ENCODE results near the gene GRK2.

DNA sequence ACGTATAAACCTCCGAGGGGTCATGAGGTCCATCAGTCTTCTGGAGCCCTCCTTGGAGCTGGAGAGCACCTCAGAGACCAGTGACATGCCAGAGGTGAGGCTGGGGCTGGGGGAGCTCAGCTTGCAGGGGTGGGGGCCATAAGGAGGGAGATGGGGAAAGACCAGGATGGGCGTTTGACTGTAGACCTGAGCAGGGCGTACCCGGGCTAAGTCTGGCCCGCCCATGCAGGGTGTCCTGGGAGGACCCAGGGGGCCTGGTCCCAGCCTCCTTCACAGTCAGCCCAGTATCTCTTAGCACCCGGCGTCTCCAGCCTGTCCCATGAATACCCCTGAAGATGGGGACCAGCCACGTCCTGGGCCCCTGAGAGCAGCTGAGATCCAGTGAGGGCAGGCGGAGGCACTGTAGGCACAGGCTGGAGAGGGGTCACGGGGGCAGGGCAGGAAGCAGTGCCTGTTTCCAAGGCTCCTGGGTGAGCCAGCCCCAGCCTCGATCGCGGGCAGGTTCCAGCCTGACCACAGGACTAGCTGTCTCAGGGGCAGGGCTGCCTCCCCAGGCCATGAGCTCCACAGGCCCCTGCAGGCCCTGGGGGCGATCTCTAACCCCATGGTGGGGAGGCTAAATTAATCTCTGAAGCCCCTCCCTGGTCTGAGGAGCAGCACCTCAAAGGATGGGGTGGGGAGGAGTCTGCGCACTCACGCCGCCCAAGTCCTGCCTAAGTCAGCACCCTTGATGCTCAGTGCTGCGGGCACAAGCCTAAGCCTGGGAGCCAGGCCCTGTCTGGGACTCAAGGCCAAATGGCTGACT is 44.2 kb downstream of the GRK2 start:
- TF ChIP-seq, protein P1, sequence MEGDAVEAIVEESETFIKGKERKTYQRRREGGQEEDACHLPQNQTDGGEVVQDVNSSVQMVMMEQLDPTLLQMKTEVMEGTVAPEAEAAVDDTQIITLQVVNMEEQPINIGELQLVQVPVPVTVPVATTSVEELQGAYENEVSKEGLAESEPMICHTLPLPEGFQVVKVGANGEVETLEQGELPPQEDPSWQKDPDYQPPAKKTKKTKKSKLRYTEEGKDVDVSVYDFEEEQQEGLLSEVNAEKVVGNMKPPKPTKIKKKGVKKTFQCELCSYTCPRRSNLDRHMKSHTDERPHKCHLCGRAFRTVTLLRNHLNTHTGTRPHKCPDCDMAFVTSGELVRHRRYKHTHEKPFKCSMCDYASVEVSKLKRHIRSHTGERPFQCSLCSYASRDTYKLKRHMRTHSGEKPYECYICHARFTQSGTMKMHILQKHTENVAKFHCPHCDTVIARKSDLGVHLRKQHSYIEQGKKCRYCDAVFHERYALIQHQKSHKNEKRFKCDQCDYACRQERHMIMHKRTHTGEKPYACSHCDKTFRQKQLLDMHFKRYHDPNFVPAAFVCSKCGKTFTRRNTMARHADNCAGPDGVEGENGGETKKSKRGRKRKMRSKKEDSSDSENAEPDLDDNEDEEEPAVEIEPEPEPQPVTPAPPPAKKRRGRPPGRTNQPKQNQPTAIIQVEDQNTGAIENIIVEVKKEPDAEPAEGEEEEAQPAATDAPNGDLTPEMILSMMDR (IDR thresholded peaks at IDR 0.05; ENCODE audit: low read depth, low read length), result no peak
- TF ChIP-seq EZH2phosphoT487 (IDR thresholded peaks at IDR 0.05; ENCODE audit: low read depth), result no peak
